Measurements from ENCODE around the gene TSPAN18. TPM values are rescaled to one million over a fixed set of nuclear protein-coding genes. Genes with fewer than 3 reads are reported as not detected.

The TSPAN18 gene
- total RNA-seq, 1 experiment from 2014 or later = 0.77 TPM

- TF ChIP-seq CTCF (IDR thresholded peaks at IDR 0.05; ENCODE audit: unreplicated experiment) = no peak
- ChIA-PET POLR2A (interaction anchor here (0.6 to 1.4 kb wide), 2 partner anchors 11 to 29 kb away, joined by 3 to 8 read pairs; no protein-coding TSS in a partner anchor), CTCF (interaction anchor here (0.7 to 1.5 kb wide), 2 partner anchors 137 to 372 kb away, joined by 3 read pairs; no protein-coding TSS in a partner anchor)
- BruUV-seq (replicated peaks) = no TSS peak
- Mint-ChIP-seq H3K36me3 (ENCODE audit: insufficient read depth, unreplicated experiment) (no peaks in the 10 kb centered on the region), H3K27me3 (ENCODE audit: insufficient read depth, unreplicated experiment) (no peaks in the 10 kb centered on the region), H3K27ac (ENCODE audit: low read depth, unreplicated experiment) (no peak overlapping the region), H3K4me3 (ENCODE audit: unreplicated experiment) (no peak overlapping the region), H3K9me3 (ENCODE audit: unreplicated experiment) (no peaks in the 10 kb centered on the region), H3K4me1 (ENCODE audit: insufficient read depth, unreplicated experiment) (no peaks in the 10 kb centered on the region)
- DNase-seq (ENCODE audit: unreplicated experiment) = no peak
- intact Hi-C loops (cut with micrococcal nuclease) = no loop called here
Observed at GRCh38 chr11:44967930-44968496, 241.3 kb downstream of the TSPAN18 start.

GRCh38 chr11:44968510-44968909 is 241.7 kb downstream of the TSPAN18 start:
- ChIA-PET POLR2A (interaction anchor here (1.4 kb wide), 1 partner anchor 11 kb away, joined by 8 read pairs; no protein-coding TSS in a partner anchor), CTCF (interaction anchor here (0.7 to 1.2 kb wide), 3 partner anchors 11 to 371 kb away, joined by 3 read pairs; no protein-coding TSS in a partner anchor)
- H3K36me3 Mint-ChIP-seq (ENCODE audit: insufficient read depth, unreplicated experiment) = no peaks in the 10 kb centered on the region
- H3K27me3 Mint-ChIP-seq (ENCODE audit: insufficient read depth, unreplicated experiment) = no peaks in the 10 kb centered on the region
- no peak for TF ChIP-seq CTCF (IDR thresholded peaks at IDR 0.05; ENCODE audit: unreplicated experiment)
- no TSS peak for BruUV-seq (replicated peaks)
- no peak overlapping the region for H3K4me3 Mint-ChIP-seq (ENCODE audit: unreplicated experiment)
- no peak overlapping the region for H3K27ac Mint-ChIP-seq (ENCODE audit: low read depth, unreplicated experiment)
- no peaks in the 10 kb centered on the region for H3K4me1 Mint-ChIP-seq (ENCODE audit: insufficient read depth, unreplicated experiment)
- intact Hi-C loops (cut with micrococcal nuclease) = no loop called here
- DNase-seq (ENCODE audit: unreplicated experiment) = no peak
- H3K9me3 Mint-ChIP-seq (ENCODE audit: unreplicated experiment) = no peaks in the 10 kb centered on the region

- DNase-seq (ENCODE audit: unreplicated experiment) = no peak
- H3K36me3 Mint-ChIP-seq (ENCODE audit: insufficient read depth, unreplicated experiment) = no peaks in the 10 kb centered on the region
- H3K27ac Mint-ChIP-seq (ENCODE audit: low read depth, unreplicated experiment) = no peak overlapping the region
- TF ChIP-seq CTCF (IDR thresholded peaks at IDR 0.05; ENCODE audit: unreplicated experiment) = no peak
- intact Hi-C loops (cut with micrococcal nuclease) = no loop called here
- no peaks in the 10 kb centered on the region for H3K27me3 Mint-ChIP-seq (ENCODE audit: insufficient read depth, unreplicated experiment)
- POLR2A ChIA-PET = interaction anchor here (0.6 kb wide), 1 partner anchor 383 kb away, joined by 3 read pairs; no protein-coding TSS in a partner anchor
- CTCF ChIA-PET = interaction anchor here (1.2 to 1.5 kb wide), 2 partner anchors 12 to 128 kb away, joined by 3 to 5 read pairs; no protein-coding TSS in a partner anchor
- no peaks in the 10 kb centered on the region for H3K9me3 Mint-ChIP-seq (ENCODE audit: unreplicated experiment)
- no peaks in the 10 kb centered on the region for H3K4me1 Mint-ChIP-seq (ENCODE audit: insufficient read depth, unreplicated experiment)
- no peak overlapping the region for H3K4me3 Mint-ChIP-seq (ENCODE audit: unreplicated experiment)
- BruUV-seq (replicated peaks) = no TSS peak
Observed at GRCh38 chr11:44969651-44970252, 243.0 kb downstream of the TSPAN18 start.

GRCh38 chr11:44970293-44970692 is 243.5 kb downstream of the TSPAN18 start:
- Mint-ChIP-seq H3K4me1 (ENCODE audit: insufficient read depth, unreplicated experiment) (no peaks in the 10 kb centered on the region), H3K9me3 (ENCODE audit: unreplicated experiment) (no peaks in the 10 kb centered on the region), H3K27me3 (ENCODE audit: insufficient read depth, unreplicated experiment) (no peaks in the 10 kb centered on the region), H3K36me3 (ENCODE audit: insufficient read depth, unreplicated experiment) (no peaks in the 10 kb centered on the region), H3K4me3 (ENCODE audit: unreplicated experiment) (no peak overlapping the region), H3K27ac (ENCODE audit: low read depth, unreplicated experiment) (no peak overlapping the region)
- ChIA-PET POLR2A (no interaction called here), CTCF (interaction anchor here (1.5 kb wide), 1 partner anchor 127 kb away, joined by 5 read pairs; no protein-coding TSS in a partner anchor)
- intact Hi-C loops (cut with micrococcal nuclease) = no loop called here
- no peak for DNase-seq (ENCODE audit: unreplicated experiment)
- no TSS peak for BruUV-seq (replicated peaks)
- TF ChIP-seq CTCF (IDR thresholded peaks at IDR 0.05; ENCODE audit: unreplicated experiment) = no peak

Measured in MCF 10A (cell line).